H9 (cell line): ENCODE data around the gene REG3G. TPM values are rescaled to one million over a fixed set of nuclear protein-coding genes. Genes with fewer than 3 reads are reported as not detected.

Experiments used
- DNase-seq: peaks from one replicate; pipeline ENCODE4 v3.0.0-alpha.2; 2017
- H2AFZ ChIP-seq: one replicate; pipeline ENCODE4 v1.6.1; 2013; ENCODE audit warnings: mild to moderate bottlenecking, low read length, control low read depth, moderate library complexity
- H2AK5ac ChIP-seq: 2 replicates; pipeline ENCODE4 v1.6.1; 2013; ENCODE audit warnings: low read length, control low read depth, mixed read lengths; ENCODE audit not compliant: insufficient read length
- H2BK120ac ChIP-seq: one replicate; pipeline ENCODE4 v1.6.1; 2013; ENCODE audit warnings: low read depth, mild to moderate bottlenecking, low read length, control low read depth, inconsistent platforms; ENCODE audit not compliant: poor library complexity, severe bottlenecking
- H2BK12ac ChIP-seq: 2 replicates; pipeline ENCODE4 v1.6.1; 2013; ENCODE audit warnings: low read length, control low read depth, mixed read lengths, low read depth; ENCODE audit not compliant: insufficient read length
- H2BK15ac ChIP-seq: 2 replicates; pipeline ENCODE4 v1.6.1; 2013; ENCODE audit warnings: low read depth, low read length, control low read depth
- H2BK20ac ChIP-seq: one replicate; pipeline ENCODE4 v1.6.1; 2013; ENCODE audit warnings: low read depth, mild to moderate bottlenecking, low read length, control low read depth, inconsistent platforms; ENCODE audit not compliant: poor library complexity, severe bottlenecking
- H2BK5ac ChIP-seq: 2 replicates; pipeline ENCODE4 v1.6.1; 2013; ENCODE audit warnings: low read length, control low read depth, mixed read lengths; ENCODE audit not compliant: insufficient read length
- H3K14ac ChIP-seq: 2 replicates; pipeline ENCODE4 v1.6.1; 2013; ENCODE audit warnings: low read length, control low read depth; ENCODE audit not compliant: insufficient read depth
- H3K18ac ChIP-seq: 2 replicates; pipeline ENCODE4 v1.6.1; 2013; ENCODE audit warnings: low read depth, mild to moderate bottlenecking, mixed read lengths, low read length, control low read depth; ENCODE audit not compliant: insufficient read length
- H3K23ac ChIP-seq: 2 replicates; pipeline ENCODE4 v1.6.1; 2013; ENCODE audit warnings: low read length, control low read depth, mixed read lengths, low read depth; ENCODE audit not compliant: insufficient read length
- H3K23me2 ChIP-seq: 2 replicates; pipeline ENCODE4 v1.6.1; 2013; ENCODE audit warnings: low read depth, mild to moderate bottlenecking, mixed read lengths, low read length, control low read depth; ENCODE audit not compliant: insufficient read length, poor library complexity, severe bottlenecking
- H3K27ac ChIP-seq: 2 replicates; pipeline ENCODE4 v1.5.1; 2013; ENCODE audit warnings: low read length, control low read depth, mixed read lengths, low read depth; ENCODE audit not compliant: insufficient read length
- H3K27me3 ChIP-seq: 2 replicates; pipeline ENCODE4 v1.6.1; 2013; ENCODE audit warnings: low read length, control low read depth, inconsistent platforms; ENCODE audit not compliant: insufficient read depth
- H3K4ac ChIP-seq: 2 replicates; pipeline ENCODE4 v1.6.1; 2013; ENCODE audit warnings: low read depth, mild to moderate bottlenecking, control low read depth, inconsistent platforms, low read length, moderate library complexity
- H3K4me1 ChIP-seq: 2 replicates; pipeline ENCODE4 v1.6.1; 2013; ENCODE audit warnings: low read length, control low read depth, inconsistent platforms; ENCODE audit not compliant: insufficient read depth
- H3K4me2 ChIP-seq: 2 replicates; pipeline ENCODE4 v1.6.1; 2013; ENCODE audit warnings: low read length, control low read depth, mixed read lengths; ENCODE audit not compliant: insufficient read length, insufficient read depth
- H3K56ac ChIP-seq: 2 replicates; pipeline ENCODE4 v1.6.1; 2013; ENCODE audit warnings: low read depth, mild to moderate bottlenecking, mixed read lengths, low read length, control low read depth; ENCODE audit not compliant: insufficient read length
- H3K79me1 ChIP-seq: 2 replicates; pipeline ENCODE4 v1.6.1; 2013; ENCODE audit warnings: low read depth, mild to moderate bottlenecking, moderate library complexity, low read length, control low read depth, inconsistent platforms; ENCODE audit not compliant: insufficient read depth, poor library complexity, severe bottlenecking
- H3K79me2 ChIP-seq: 2 replicates; pipeline ENCODE4 v1.6.1; 2013; ENCODE audit warnings: low read length, control low read depth, inconsistent platforms; ENCODE audit not compliant: insufficient read depth
- H3K9ac ChIP-seq: 2 replicates; pipeline ENCODE4 v1.6.1; 2013; ENCODE audit warnings: low read length, control low read depth, mixed read lengths; ENCODE audit not compliant: insufficient read length; ENCODE audit errors: extremely low read depth
- H3K9me3 ChIP-seq: one replicate; pipeline ENCODE4 v1.6.1; 2013; ENCODE audit warnings: low read depth, low read length, inconsistent platforms; ENCODE audit not compliant: control insufficient read depth
- H3T11ph ChIP-seq: one replicate; pipeline ENCODE4 v1.6.1; 2013; ENCODE audit warnings: mild to moderate bottlenecking, low read length, control low read depth, inconsistent platforms
- H4K20me1 ChIP-seq: one replicate; pipeline ENCODE4 v1.6.1; 2013; ENCODE audit not compliant: control insufficient read depth, insufficient read length, insufficient read depth
- H4K5ac ChIP-seq: 2 replicates; pipeline ENCODE4 v1.6.1; 2013; ENCODE audit warnings: low read depth, mild to moderate bottlenecking, mixed read lengths, low read length, control low read depth; ENCODE audit not compliant: insufficient read length
- H4K8ac ChIP-seq: replicated peaks from 2 replicates; pipeline ENCODE4 v1.6.1; 2013; ENCODE audit warnings: low read length, control low read depth, mixed read lengths, low read depth; ENCODE audit not compliant: insufficient read length
- H4K91ac ChIP-seq: 2 replicates; pipeline ENCODE4 v1.6.1; 2013; ENCODE audit warnings: low read depth, mild to moderate bottlenecking, moderate library complexity, mixed read lengths, low read length, control low read depth; ENCODE audit not compliant: insufficient read length
- H3K27ac Mint-ChIP-seq, 3 experiments: 2 replicates in 2 of 3; 3 replicates in 1 of 3; pipeline ENCODE4 v1.8.0; 2020 to 2021; ENCODE audit warnings: mixed read lengths in 3 of 3, mild to moderate bottlenecking in 1 of 3, moderate library complexity in 1 of 3
- H3K27me3 Mint-ChIP-seq: 2 replicates; pipeline ENCODE4 v1.8.0; 2021; ENCODE audit warnings: low read depth, mild to moderate bottlenecking, moderate library complexity, mixed read lengths
- H3K36me3 Mint-ChIP-seq, 3 experiments: 2 replicates in 2 of 3; 3 replicates in 1 of 3; pipeline ENCODE4 v1.8.0; 2020 to 2021; ENCODE audit warnings: low read depth in 3 of 3, mixed read lengths in 3 of 3; ENCODE audit not compliant: insufficient read depth in 1 of 3
- H3K4me1 Mint-ChIP-seq, 2 experiments: 2 replicates each; pipeline ENCODE4 v1.8.0; 2020; ENCODE audit warnings: mixed read lengths in 2 of 2
- H3K4me3 Mint-ChIP-seq, 2 experiments: 2 replicates in 1 of 2; 3 replicates in 1 of 2; pipeline ENCODE4 v1.8.0; 2020 to 2021; ENCODE audit warnings: mild to moderate bottlenecking in 2 of 2, mixed read lengths in 2 of 2, moderate library complexity in 1 of 2
- H3K9me3 Mint-ChIP-seq, 2 experiments: 2 replicates in 1 of 2; 3 replicates in 1 of 2; pipeline ENCODE4 v1.8.0; 2020; ENCODE audit warnings: mild to moderate bottlenecking in 2 of 2, mixed read lengths in 2 of 2, moderate library complexity in 1 of 2
- CTCF ChIP-seq: fragments of 200-600 bp; sonication (generic); conservative IDR thresholded peaks from 3 replicates; pipeline ENCODE4 v1.8.0; 2021; ENCODE audit warnings: antibody characterized with exemption, mild to moderate bottlenecking
- WGBS: extraction: QIAGEN DNeasy Blood & Tissue Kit; methylation state at CpG from one replicate; pipeline ENCODE4 v1.1.7; 2013; ENCODE audit warnings: missing lambda C conversion rate, low lambda C conversion rate, mixed read lengths; ENCODE audit not compliant: insufficient read length; ENCODE audit errors: extremely low coverage; 5-methylcytosine and 5-hydroxymethylcytosine counted together
- total RNA-seq: library from RNA; stranded (reverse); gene quantifications from 2 replicates; pipeline ENCODE4 v1.2.1, GENCODE V29; 2021

REG3G gene
- total RNA-seq, 1 experiment from 2014 or later: not detected

- Histone ChIP-seq H3K79me1 (no peaks in the 10 kb centered on the region), H3K18ac (no peak overlapping the region), H3K56ac (no peak overlapping the region), H2AK5ac (no peak overlapping the region), H3K23me2 (no peaks in the 10 kb centered on the region), H3K4me1 (no peaks in the 10 kb centered on the region), H3K9ac (no peak overlapping the region), H3K27ac (no peak overlapping the region), H2BK20ac (no peak overlapping the region), H2BK120ac (no peak overlapping the region), H3K27me3 (no peaks in the 10 kb centered on the region), H2BK15ac (no peak overlapping the region), H3K9me3 (no peaks in the 10 kb centered on the region), H4K20me1 (no peaks in the 10 kb centered on the region), H4K91ac (no peak overlapping the region), H4K5ac (no peak overlapping the region), H2BK12ac (no peak overlapping the region), H2AFZ (no peak overlapping the region), H2BK5ac (no peak overlapping the region), H4K8ac (no peak overlapping the region), H3K23ac (no peak overlapping the region), H3K4ac (no peak overlapping the region), H3K79me2 (no peaks in the 10 kb centered on the region), H3K4me2 (no peak overlapping the region), H3K14ac (no peak overlapping the region), H3T11ph (no peak overlapping the region)
- no CpG with 5 or more reads among the region's 2 CpGs for WGBS
- H3K4me1 Mint-ChIP-seq: no peaks in the 10 kb centered on the region; a peak in 1 of 4 replicates
- H3K27ac Mint-ChIP-seq: no peak overlapping the region
- no peaks in the 10 kb centered on the region for H3K36me3 Mint-ChIP-seq
- no peaks in the 10 kb centered on the region; the same call in 1 of the 2 replicates for H3K27me3 Mint-ChIP-seq
- no peak for TF ChIP-seq CTCF
- no peak overlapping the region for H3K4me3 Mint-ChIP-seq
- DNase-seq: no peak
- H3K9me3 Mint-ChIP-seq: no peaks in the 10 kb centered on the region; a peak in 1 of 5 replicates
Observed at GRCh38 chr2:79009388-79009787, 16.1 kb upstream of the REG3G start.
